HL-60/S4 (cell line): ENCODE results near the gene ZNF155.
"Not testable (repeated sequence)": the region's sequence is repeated elsewhere in the genome, so short reads cannot be mapped to it uniquely, and the experiment has no call there.

ENCODE experiments used
- in situ Hi-C: fragments of 300-500 bp; cut with MboI; formaldehyde crosslinking; loops from 2 replicates; pipeline ENCODE4 v1.14.3; 2022; ENCODE audit warnings: low sequenced_read_pairs

Gene ZNF155

DNA sequence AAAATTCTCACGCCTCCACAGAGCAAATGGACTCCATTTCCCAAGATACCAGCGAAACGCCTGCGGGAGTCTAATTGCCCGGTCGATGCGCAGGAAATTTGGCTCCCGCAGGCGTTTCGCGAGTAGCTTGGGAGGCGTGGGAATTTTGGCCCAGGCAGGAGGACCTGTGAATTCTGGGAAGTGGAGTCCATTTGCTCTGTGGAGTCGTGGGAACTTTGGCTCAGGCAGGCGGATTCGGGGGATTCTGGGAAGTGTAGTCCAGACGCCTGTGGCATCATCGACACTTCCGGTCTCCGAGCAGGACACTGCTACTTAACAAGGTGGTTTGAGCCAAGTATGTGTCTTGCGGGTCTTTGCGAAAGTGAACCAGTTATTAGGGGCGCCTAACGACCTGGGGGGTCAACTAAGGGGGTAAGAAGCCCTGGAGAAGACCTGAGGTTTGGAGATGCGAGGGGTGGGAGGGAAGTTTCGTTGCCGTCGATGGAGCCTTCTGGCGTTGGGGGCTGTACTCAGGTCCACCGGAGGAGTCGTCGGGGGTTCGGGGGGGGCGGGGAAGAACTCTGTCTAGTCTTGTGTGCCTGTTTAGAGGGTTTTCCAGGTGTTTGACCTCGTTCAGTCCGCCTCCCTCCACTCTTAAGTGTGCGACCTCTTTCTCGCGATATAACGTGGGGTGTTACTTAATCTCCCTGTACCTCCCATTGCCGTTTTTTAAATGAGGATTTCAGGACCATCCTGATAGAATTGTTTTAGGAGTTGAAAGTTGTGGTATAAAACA is at the start of gene ZNF155:
TSS of gene ZNF155 (plus strand) at position 277 of the 775 bp plus-strand sequence. CDS start 4,356 bp downstream, outside the sequence.
- in situ Hi-C loops, result no loop called here

DNA sequence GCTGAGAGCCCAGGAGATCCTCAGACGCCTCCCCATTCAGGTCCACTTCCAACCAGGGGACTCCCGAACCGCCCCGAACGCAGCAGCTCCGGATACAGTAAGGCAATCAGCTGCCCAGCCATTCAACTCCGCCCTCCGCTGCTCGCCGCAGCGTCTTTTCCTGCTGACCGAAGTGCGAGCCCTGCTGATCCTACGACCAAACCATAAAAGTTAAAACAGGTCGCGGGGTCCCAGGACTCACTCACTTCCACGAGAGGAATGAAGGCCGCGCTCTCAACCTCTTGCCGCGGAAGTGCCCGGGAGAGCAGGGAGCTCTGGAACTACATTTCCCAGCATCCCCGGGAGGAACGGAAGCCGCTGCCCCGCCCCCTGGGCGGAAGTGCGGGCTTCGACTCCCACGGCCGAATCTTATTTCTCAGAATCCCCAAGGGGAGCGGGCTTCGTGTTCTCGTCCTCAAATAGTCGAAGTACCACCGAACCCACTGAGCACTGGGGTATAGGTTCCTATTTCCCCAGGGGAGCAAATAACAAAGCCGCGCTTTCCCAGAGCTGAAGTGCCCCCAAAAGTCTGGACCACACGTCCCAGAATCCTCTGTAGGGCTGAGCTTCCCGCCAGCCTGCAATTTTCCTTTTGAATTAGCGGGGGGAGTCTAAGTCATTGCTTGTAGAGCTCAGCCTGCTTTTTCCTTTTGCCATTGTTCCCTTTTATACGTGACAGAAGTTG is 48.8 kb upstream of the ZNF155 start, which contains the start of gene ZNF45:
TSS of gene ZNF45 (minus strand) at position 298 of the 724 bp plus-strand sequence. CDS start 13,097 bp downstream, outside the sequence.
- in situ Hi-C loops, result no loop called here

DNA sequence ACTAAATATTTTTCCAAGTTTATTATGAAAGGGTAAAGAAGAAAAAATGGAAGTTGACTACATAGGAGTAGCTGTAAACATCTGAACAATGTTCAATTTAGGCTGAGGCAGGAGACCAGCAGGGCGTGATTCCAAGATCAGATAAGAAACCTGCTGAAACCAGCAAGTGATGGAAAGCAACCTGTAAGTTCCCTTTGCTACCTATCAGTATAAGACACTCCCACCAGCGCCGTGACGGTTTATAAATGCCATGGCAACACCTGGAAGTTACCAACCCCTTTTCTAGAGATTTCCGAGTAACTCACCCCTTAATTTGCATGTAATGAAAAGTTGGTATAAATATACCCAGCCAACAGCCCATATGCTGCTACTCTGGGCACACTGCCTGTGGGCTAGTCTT is 47.8 kb upstream of the ZNF155 start:
- in situ Hi-C loops, result no loop called here

DNA sequence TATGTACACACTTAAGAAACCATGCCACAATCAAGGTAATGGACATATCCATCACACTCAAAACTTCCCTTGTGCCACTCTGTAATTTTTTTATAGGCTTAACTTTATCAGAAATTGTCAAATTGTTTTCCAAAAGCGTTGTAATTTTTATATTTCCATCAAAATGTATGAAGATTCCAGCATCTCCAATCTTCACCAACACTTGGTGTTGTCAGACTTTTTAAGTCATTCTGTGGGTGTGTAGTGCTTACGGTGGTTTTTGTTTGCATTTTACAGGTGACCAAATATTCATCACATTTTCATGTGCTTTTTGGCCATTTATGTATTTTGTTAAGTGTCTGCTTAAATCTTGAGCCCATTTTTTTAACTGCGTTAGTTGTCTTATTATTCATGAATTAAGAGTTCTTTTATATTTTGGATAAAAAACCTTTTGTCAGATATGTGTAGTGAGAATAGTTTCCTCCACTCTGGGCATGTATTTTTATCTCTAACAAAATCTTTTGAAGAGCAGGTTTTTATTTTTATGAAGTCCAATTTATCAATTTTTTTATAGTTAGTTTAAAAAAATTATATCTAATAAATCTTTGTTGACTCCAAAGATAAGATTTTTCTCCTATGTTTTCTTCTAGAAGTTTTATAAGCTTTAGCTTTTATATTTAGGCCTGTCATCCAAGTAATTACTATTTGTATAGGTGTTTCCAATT is 44.3 kb upstream of the ZNF155 start:
- in situ Hi-C loops, result no loop called here

DNA sequence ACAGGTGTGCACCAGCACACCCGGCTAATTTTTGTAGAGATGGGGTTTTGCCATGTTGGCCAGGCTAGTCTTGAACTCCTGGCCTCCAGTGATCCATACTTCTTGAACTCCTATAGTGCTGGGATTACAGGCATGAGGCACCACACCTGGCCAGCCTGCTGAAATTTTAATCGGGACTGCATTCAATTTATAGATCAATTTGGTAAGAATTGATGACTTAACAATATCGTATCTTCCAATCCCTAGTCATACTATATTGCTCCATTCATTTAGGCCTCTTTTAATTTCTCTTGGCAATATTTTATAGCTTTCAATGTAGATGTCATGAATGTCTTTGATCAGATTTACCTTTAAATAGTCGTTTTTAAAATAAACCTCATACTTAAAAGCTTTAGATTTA is 43.3 kb upstream of the ZNF155 start:
- in situ Hi-C loops, result no loop called here

DNA sequence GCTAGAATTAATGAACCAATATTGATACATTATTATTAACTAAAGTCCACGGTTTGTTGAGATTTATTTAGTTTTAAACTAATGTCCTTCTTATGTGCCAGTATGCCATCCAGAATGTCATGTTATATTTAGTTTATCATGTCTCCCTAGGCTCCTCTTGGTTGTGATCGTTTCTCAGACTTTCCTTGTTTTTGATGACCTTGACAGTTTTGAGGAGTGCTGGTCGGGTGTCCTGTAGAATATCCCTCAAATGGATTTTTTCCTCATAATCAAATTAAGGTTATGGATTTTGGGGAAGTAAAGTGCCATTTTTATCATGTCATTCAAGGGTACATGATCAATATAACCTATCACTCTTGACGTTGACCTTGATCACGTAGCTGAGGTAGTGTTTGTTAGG is 42.8 kb upstream of the ZNF155 start:
- in situ Hi-C loops, result no loop called here

DNA sequence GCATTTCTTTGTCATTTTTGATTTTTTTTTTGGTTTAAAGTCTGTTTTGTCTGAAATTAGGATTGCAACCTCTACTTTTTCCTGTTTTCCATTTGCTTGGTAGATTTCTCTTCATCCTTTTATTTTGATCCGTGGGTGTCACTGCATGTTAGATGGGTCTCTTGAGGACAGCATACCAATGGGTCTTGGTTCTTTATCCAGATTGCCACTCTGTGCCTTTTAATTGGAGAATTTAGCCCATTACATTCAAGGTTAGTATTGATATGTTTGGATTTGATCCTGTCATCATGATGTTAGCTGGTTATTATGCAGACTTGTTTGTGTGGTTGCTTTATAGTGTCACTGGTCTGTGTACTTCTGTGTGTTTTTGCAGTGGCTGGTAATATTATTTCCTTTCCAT is 36.6 kb upstream of the ZNF155 start:
- in situ Hi-C loops, result not testable (repeated sequence)

DNA sequence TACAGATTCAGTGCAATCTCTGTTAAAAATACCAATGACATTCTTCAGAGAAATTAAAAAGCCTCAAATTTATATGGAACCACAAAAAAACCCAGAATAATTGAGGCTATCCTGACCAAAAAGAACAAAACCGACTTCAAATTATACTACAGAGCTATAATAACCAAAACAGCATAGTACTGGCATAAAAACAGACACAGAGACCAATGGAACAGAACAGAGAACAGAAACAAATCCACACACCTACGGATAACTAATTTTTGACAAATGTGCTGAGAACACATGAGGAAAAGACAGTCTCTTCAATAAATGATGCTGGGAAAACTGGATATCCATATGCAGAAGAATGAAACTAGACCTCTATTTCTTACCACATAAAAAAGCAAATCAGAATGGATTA is 34.2 kb upstream of the ZNF155 start:
- in situ Hi-C loops, result not testable (repeated sequence)

DNA sequence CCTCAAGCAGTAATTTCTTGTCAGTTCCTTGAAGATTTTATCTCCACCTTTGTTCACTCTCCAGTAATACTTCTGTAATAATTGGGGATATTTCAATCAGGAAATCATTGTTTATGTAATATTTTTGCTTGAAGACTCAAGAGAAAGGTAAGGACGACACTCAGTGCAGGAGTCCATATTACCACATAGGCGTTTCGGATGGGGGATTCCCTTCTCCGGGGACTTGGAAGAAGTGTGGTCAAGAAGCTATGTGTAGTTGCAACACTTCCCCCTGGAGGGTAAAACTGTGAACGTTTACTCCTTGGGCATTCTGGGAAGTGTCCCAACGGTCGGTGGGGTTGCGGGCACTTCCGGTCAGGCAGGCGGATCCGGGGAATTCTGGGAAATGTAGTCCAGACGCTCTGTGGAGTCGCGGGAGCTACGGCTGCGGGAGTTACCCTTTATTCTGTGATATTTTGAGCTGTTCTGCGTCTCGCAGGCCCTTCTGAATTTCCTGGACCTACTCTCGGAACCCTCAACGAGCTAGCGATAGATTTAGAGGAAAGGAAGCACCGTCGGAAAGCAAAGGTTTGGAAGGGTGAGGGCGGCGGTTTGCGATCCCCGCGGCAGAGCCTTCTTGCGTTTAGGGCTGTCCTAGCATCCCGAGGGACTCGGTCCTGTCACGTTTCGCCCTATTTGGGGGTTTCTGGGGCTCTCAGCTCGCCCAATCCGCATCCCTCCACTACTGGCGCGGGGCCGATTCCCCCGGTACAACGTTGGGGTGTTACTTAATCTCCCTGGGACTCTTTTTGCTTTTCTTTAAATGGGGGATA is 32.9 kb upstream of the ZNF155 start, which contains the start of gene ZNF221:
TSS of gene ZNF221 (plus strand) at position 395 of the 812 bp plus-strand sequence. CDS start 11,499 bp downstream, outside the sequence.
- in situ Hi-C loops, result no loop called here

DNA sequence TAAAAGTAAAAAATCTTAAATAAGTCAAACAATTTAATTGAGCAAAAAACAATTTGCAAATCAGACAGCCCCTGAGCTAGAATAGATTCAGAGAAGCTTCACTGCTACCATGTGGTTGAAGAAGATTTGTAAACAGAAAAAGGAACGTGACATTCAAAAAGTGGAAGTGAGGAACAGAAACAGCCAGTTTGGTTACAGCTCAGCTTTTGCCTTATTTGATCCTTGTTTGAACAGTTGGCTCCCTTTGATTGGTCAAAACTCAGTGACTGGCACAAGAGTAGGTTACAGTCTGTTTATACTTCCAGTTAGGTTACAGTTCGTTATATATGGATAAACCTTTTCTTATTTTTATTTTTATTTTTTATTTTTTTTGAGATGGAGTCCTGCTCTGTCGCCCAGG is 27.2 kb upstream of the ZNF155 start:
- in situ Hi-C loops, result no loop called here

DNA sequence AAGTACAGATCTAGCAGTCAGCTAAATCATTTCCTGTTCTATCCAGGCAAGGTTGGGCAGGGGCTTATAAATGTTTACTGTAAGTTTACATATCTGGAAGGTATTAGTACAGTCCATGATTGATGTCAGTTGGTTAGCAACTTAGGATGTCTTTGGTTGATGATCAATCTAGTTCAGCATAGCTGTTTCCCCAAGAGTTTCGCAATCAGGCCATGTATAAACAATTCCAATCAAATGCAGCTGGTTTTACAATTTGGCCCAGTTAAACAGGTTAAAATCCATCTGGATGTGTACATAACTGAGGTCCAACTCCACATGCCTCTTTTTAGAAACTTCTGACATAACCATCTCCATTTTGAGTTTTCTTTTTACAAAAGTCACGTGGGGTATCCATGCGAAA is 26.1 kb upstream of the ZNF155 start:
- in situ Hi-C loops, result no loop called here

DNA sequence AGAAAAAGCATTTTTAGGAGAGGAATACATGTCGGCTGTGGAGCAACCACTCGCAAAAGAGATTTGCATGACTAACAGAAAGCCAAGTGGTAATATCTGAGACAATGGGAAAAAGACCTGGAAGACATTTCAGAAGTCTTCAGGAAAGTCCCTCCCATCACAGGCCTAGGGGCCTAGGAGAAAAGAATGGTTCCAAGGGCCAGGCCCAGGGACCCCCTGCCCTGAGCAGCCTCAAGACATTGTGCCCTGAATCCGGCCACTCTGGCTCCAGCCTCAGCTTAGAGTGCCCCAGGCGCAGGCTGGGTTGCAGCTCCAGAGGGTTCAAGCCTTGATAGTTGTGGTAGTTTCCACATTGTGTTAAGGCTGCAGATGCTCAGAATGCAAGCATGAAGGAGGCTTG is 23.6 kb upstream of the ZNF155 start:
- in situ Hi-C loops, result no loop called here

DNA sequence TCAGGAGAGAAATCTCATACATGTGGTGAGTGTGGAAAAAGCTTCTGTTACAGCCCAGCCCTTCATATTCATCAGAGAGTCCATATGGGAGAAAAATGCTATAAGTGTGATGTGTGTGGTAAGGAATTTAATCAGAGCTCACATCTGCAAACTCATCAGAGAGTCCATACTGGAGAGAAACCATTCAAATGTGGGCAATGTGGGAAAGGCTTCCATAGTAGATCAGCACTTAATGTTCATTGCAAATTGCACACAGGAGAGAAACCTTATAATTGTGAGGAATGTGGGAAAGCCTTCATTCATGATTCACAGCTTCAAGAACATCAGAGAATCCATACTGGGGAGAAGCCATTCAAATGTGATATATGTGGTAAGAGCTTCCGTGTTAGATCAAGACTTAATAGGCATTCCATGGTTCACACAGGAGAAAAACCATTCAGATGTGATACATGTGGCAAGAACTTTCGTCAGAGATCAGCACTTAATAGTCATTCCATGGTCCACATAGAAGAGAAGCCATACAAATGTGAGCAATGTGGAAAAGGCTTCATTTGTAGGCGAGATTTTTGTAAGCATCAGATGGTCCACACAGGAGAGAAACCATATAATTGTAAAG is 17.8 kb upstream of the ZNF155 start:
- in situ Hi-C loops, result no loop called here

DNA sequence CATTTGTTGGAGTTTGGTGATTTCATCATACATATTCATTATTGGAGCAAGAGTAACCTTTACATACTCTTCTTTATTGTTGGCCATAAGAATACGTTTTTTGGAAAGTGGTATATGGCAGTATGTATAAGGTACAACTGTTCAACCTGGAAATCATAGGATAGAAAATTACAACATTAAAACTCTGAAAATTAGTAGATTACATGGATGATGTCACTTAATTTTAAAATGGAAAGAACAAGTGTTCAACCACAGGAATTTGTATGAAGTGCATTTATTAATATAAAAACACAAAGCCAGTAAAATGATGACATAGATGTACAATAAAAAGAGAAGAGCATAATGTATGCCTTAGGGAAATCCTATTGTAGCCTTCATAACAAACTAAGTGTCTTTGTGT is 7.3 kb upstream of the ZNF155 start:
- in situ Hi-C loops, result no loop called here

DNA sequence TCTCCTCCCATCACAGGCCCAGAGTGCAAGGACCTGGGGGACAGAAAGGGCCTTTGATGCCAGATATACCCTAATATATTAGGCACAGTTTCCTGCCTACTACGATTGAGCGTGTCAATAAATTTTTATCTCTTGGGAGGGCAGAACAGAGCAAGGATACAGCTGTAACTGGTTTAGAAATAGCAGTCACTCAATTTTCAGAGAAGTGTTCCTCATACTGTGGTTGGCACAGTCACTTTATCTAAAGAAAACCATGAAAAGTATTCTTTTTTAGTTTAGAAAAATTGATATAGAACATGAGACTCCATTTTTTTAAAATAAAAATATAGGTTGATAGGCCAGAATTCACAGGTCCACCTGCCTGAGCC is 460 bp upstream of the ZNF155 start:
- in situ Hi-C loops, result no loop called here

DNA sequence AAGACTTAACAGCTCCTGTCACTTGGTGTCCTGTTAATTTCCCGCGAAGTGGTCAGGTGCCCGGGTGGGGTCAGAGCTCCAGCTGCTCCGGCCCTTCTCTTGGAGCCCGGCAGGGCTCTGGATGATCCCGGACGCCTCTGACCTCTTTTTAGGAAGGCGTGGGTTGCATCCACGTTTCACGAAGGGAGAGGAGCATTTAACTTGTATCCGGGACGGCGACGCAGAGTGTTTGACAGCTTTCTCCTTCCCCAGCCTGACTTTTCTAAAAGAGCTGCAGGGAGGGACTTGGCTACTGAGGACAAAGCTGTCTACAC is 656 bp downstream of the ZNF155 start:
- in situ Hi-C loops, result no loop called here

DNA sequence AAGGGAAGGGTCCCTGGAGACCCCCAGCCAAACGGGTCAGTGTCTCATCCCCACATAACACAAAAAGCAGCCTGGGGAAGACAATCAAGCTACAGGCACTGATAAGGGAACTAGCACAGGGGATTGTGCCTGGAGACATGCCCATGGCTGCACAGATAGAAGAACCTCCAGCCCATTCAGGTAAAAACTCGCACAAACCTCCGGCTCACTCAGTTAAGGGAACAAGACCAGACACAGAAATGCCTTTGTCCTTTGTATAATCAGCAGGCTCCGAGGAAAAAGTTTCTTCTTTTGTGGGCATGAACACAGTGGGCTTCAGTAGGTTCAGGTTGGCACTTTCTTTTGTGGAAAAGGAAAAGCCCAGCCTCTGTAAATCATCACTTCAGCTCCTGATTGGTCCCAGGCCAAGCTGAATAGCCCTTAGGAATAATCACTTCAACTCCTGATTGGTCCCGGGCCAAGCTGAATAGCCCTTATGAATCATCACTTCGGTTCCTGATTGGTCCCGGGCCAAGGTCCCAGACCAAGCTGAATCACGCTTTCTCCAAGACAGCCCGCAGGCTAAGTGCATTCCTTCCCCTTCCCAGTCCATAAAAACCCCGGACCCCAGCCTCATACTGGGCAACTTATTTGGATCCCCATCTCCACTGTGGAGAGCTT is 13.8 kb downstream of the ZNF155 start:
- in situ Hi-C loops, result no loop called here

DNA sequence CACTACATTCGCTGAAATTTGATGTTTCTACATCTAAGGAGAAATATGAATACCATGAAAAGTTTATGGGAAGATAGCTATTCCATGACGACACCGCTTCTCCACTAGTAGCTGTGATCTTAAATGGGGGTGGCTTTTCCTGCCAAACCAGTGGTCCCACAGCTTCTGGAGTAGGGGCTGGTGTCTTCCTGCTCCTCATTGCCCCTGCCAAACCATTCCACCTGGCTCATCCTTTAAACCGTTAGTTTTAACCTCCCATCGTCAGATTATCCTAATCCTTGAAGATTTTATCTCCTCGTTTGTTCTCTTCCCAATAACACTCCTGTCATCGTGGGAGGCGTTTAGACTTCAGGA is 18.2 kb downstream of the ZNF155 start:
- in situ Hi-C loops, result no loop called here

DNA sequence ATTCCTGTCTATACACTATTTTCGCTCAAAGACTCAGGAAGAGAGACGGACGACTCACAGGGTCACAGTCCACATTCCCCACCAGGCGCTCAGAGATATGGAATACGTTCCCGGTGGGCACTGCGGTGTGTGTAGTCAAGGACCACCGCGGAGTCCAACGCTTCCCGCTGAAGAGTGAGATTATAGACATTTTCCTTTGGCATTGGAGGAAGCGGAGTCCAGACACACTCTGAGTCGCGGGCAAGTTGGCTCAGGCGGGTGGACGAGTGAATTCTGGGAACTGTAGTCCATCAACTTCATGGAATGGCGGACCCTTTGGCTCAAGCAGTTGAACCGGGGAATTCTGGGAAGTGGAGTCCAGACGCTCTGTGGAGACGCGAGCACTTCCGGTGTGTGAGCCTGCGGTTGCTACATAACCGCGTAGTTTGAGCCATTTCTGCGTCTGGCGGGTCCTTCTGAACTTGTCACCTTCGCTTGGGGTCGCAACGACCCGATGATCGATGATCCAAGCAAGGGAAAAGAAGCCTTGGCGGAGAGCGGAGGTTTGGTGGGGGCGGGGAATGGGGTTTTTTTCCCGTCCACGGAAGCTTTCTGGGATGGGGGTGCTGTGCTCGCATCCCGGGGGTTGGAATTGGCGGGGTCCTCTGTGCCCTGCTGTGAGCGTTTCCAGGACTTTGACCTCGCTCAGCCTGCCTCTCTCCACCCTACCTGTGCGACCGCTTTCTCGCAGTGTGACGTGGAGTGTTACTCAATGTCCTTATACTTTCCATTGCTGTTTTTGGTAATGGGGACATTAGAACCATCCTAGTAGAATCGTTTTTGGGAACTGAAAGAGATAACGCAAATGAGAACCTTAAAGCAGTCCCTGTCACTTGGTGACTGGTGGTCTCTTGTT is 18.8 kb downstream of the ZNF155 start, which contains the start of gene ZNF230:
TSS of gene ZNF230 (plus strand) at position 392 of the 895 bp plus-strand sequence. CDS start 4,122 bp downstream, outside the sequence.
- in situ Hi-C loops, result no loop called here
